ENCODE results near the gene GPR78. TPM values are rescaled to one million over a fixed set of nuclear protein-coding genes. Genes with fewer than 3 reads are reported as not detected.

GPR78 gene
- total RNA-seq, 2 donors from 2014 or later: not detected

- DNase-seq (ENCODE audit: low spot score): no peak
- no peak overlapping the region for H3K4me3 ChIP-seq
- H3K27me3 ChIP-seq: no peaks in the 10 kb centered on the region
- H3K4me1 ChIP-seq: no peaks in the 10 kb centered on the region
- no peaks in the 10 kb centered on the region for H3K9me3 ChIP-seq
- no peaks in the 10 kb centered on the region for H3K36me3 ChIP-seq
- no peak overlapping the region for H3K27ac ChIP-seq
- no peak for TF ChIP-seq CTCF (IDR thresholded peaks at IDR 0.05)
These were observed 21.4 kb downstream of the GPR78 start for GRCh38 chr4:8601556-8601955.

- DNase-seq (ENCODE audit: low spot score): no peak
- no peak for TF ChIP-seq CTCF (IDR thresholded peaks at IDR 0.05)
These were observed 22.7 kb downstream of the GPR78 start for GRCh38 chr4:8602686-8603430.

GRCh38 chr4:8603931-8604330, 23.7 kb downstream of the GPR78 start:
- H3K4me3 ChIP-seq: no peak overlapping the region
- no peaks in the 10 kb centered on the region for H3K9me3 ChIP-seq
- H3K36me3 ChIP-seq: no peaks in the 10 kb centered on the region
- H3K27me3 ChIP-seq: no peaks in the 10 kb centered on the region
- no peak overlapping the region for H3K27ac ChIP-seq
- DNase-seq (ENCODE audit: low spot score): no peak
- peaks cover 0 to 7% of the 10 kb centered on the region in 2 donors for H3K4me1 ChIP-seq
- no peak for TF ChIP-seq CTCF (IDR thresholded peaks at IDR 0.05)

More at GRCh38 chr4:8602686-8603430, 22.7 kb downstream of the GPR78 start:
- Histone ChIP-seq H3K9me3 (no peaks in the 10 kb centered on the region), H3K36me3 (no peaks in the 10 kb centered on the region), H3K27ac (no peak overlapping the region), H3K4me1 (peaks cover 0 to 5% of the 10 kb centered on the region in 2 donors), H3K27me3 (no peaks in the 10 kb centered on the region), H3K4me3 (no peak overlapping the region)

GRCh38 chr4:8605289-8605688, 25.1 kb downstream of the GPR78 start:
- TF ChIP-seq CTCF (IDR thresholded peaks at IDR 0.05): no peak
- H3K27ac ChIP-seq: no peak overlapping the region
- H3K36me3 ChIP-seq: no peaks in the 10 kb centered on the region
- H3K27me3 ChIP-seq: no peaks in the 10 kb centered on the region
- peaks cover 0 to 7% of the 10 kb centered on the region in 2 donors for H3K4me1 ChIP-seq
- no peaks in the 10 kb centered on the region for H3K9me3 ChIP-seq
- H3K4me3 ChIP-seq: no peak overlapping the region
- no peak for DNase-seq (ENCODE audit: low spot score)

GRCh38 chr4:8606476-8606875, 26.3 kb downstream of the GPR78 start:
- H3K4me3 ChIP-seq: no peak overlapping the region
- H3K36me3 ChIP-seq: no peaks in the 10 kb centered on the region
- H3K4me1 ChIP-seq: peaks cover 0 to 7% of the 10 kb centered on the region in 2 donors
- H3K27me3 ChIP-seq: no peaks in the 10 kb centered on the region
- no peaks in the 10 kb centered on the region for H3K9me3 ChIP-seq
- DNase-seq (ENCODE audit: low spot score): no peak
- H3K27ac ChIP-seq: no peak overlapping the region
- TF ChIP-seq CTCF (IDR thresholded peaks at IDR 0.05): no peak

GRCh38 chr4:8606966-8607365, 26.8 kb downstream of the GPR78 start:
- Histone ChIP-seq H3K4me1 (peaks cover 0 to 7% of the 10 kb centered on the region in 2 donors), H3K9me3 (no peaks in the 10 kb centered on the region), H3K36me3 (no peaks in the 10 kb centered on the region), H3K4me3 (no peak overlapping the region), H3K27ac (no peak overlapping the region), H3K27me3 (no peaks in the 10 kb centered on the region)
- no peak for TF ChIP-seq CTCF (IDR thresholded peaks at IDR 0.05)
- DNase-seq (ENCODE audit: low spot score): no peak

Data from right atrium auricular region (tissue), 2 donors.